K562 (cell line): ENCODE data around the gene ADGRA1. TPM values are rescaled to one million over a fixed set of nuclear protein-coding genes. Genes with fewer than 3 reads are reported as not detected.

Source experiments
- ATAC-seq: fragments of 200-7000 bp; cut with Tn5 transposase; 3 replicates; pipeline ENCODE4 v1.9.1; 2020; ENCODE audit warnings: moderate library complexity
- BruUV-seq: library from RNA; stranded (reverse); fragments of 400-500 nt; replicated peaks from 2 replicates; lab custom pipeline; 2021; lab: Mats Ljungman, UMichigan
- CTCF ChIA-PET: fragments of 300-600 bp; formaldehyde crosslinking; extraction: SDS; loops from one replicate; lab custom pipeline; 2021; ENCODE audit warnings: low intra/inter-chr PET ratio; lab: Yijun Ruan, JAX
- POLR2A ChIA-PET: fragments of 300-600, 350-650 bp; sonication (Branson Sonifier 250); formaldehyde crosslinking; extraction: SDS; loops from one replicate; lab custom pipeline; 2021; ENCODE audit warnings: antibody characterized with exemption, inconsistent platforms; lab: Yijun Ruan, JAX
- DNase-seq, 4 experiments: peaks; one replicate each; pipeline versions ENCODE4 v3.0.0 to v3.0.0-alpha.2; 2011 to 2018; ENCODE audit warnings: low spot score in 3 of 4, mixed read lengths in 3 of 4; ENCODE audit errors: extremely low read depth in 1 of 4
- FAIRE-seq: peaks from 2 replicates; lab custom pipeline; 2011; peaks lifted over from hg19 to GRCh38; lab: Jason Lieb, UNC
- H2AFZ ChIP-seq: 2 replicates; pipeline ENCODE4 v1.6.0; 2011; ENCODE audit warnings: low read depth, low read length, control low read depth, inconsistent platforms
- H3K27ac ChIP-seq: fragments of 200-600 bp; 3 replicates; pipeline ENCODE4 v1.8.0; 2011; ENCODE audit warnings: low read depth, mild to moderate bottlenecking, control low read depth, inconsistent platforms, low read length, moderate library complexity, mixed read lengths; ENCODE audit errors: extremely low read depth
- H3K27me3 ChIP-seq, 2 experiments: fragments of 300-600 bp in 1 of 2; 2 replicates in 1 of 2; 3 replicates in 1 of 2; pipeline versions ENCODE4 v1.6.0 to v1.8.0; 2011; ENCODE audit warnings: inconsistent platforms in 2 of 2, low read length in 2 of 2, mild to moderate bottlenecking in 1 of 2, mixed read lengths in 1 of 2, moderate library complexity in 1 of 2; ENCODE audit not compliant: control insufficient read depth in 2 of 2, insufficient read depth in 2 of 2
- H3K36me3 ChIP-seq: fragments of 300-600 bp; 3 replicates; pipeline ENCODE4 v1.8.0; 2011; ENCODE audit warnings: mild to moderate bottlenecking, low read length, inconsistent platforms; ENCODE audit not compliant: control insufficient read depth, insufficient read depth
- H3K4me1 ChIP-seq, 2 experiments: fragments of 200-600 bp in 1 of 2; replicated peaks in 1 of 2; 2 replicates in 1 of 2; 3 replicates in 1 of 2; pipeline versions ENCODE4 v1.5.1 to v1.8.0; 2011; ENCODE audit warnings: inconsistent platforms in 2 of 2, low read length in 2 of 2, mild to moderate bottlenecking in 1 of 2, mixed read lengths in 1 of 2, moderate library complexity in 1 of 2; ENCODE audit not compliant: control insufficient read depth in 2 of 2, insufficient read depth in 2 of 2
- H3K4me2 ChIP-seq: 2 replicates; pipeline ENCODE4 v1.6.1; 2011; ENCODE audit warnings: low read length, control low read depth, inconsistent platforms, mixed read lengths; ENCODE audit not compliant: insufficient read depth
- H3K4me3 ChIP-seq: fragments of 200-600 bp; sonication (generic), shearing (Covaris generic); 2 replicates; pipeline ENCODE4 v1.5.1; 2016; ENCODE audit warnings: control low read depth, inconsistent platforms
- H3K79me2 ChIP-seq: fragments of 200-600 bp; 3 replicates; pipeline ENCODE4 v1.8.0; 2011; ENCODE audit warnings: low read length, inconsistent platforms; ENCODE audit not compliant: control insufficient read depth, insufficient read depth
- H3K9ac ChIP-seq, 2 experiments: 2 replicates each; pipeline versions ENCODE4 v1.6.0 to v1.6.1; 2011; ENCODE audit warnings: low read depth in 2 of 2, low read length in 2 of 2, control low read depth in 1 of 2, inconsistent platforms in 1 of 2, mild to moderate bottlenecking in 1 of 2, mixed read lengths in 1 of 2; ENCODE audit not compliant: insufficient read depth in 1 of 2
- H3K9me1 ChIP-seq: one replicate; pipeline ENCODE4 v1.6.0; 2011; ENCODE audit warnings: inconsistent platforms, mild to moderate bottlenecking, low read length, moderate library complexity; ENCODE audit not compliant: control insufficient read depth, insufficient read depth
- H3K9me3 ChIP-seq: replicated peaks from 2 replicates; pipeline ENCODE4 v1.5.1; 2011; ENCODE audit warnings: low read depth, low read length, inconsistent platforms; ENCODE audit not compliant: control insufficient read depth, insufficient read depth
- H4K20me1 ChIP-seq: replicated peaks from 2 replicates; pipeline ENCODE4 v1.6.1; 2011; ENCODE audit warnings: low read length, inconsistent platforms, mixed read lengths; ENCODE audit not compliant: control insufficient read depth, insufficient read depth
- BCL6 ChIP-seq: fragments of 250-450 bp; sonication (Bioruptor Pico); IDR thresholded peaks from 2 replicates; pipeline ENCODE4 v1.4.0; 2020
- CBX8 ChIP-seq: fragments of 200-600 bp; sonication (generic); IDR thresholded peaks from 2 replicates; pipeline ENCODE4 v1.6.1; 2012; ENCODE audit warnings: borderline replicate concordance, mixed run types, low read depth, mild to moderate bottlenecking, moderate library complexity, mixed read lengths, low read length, control low read depth, inconsistent platforms; ENCODE audit not compliant: poor library complexity, severe bottlenecking; ENCODE audit errors: extremely low read depth
- CHD2 ChIP-seq: IDR thresholded peaks from 2 replicates; pipeline ENCODE4 v1.6.1; 2011; ENCODE audit warnings: low read depth, low read length
- CREM ChIP-seq: IDR thresholded peaks from 2 replicates; pipeline ENCODE4 v1.6.1; 2014; ENCODE audit warnings: antibody characterized with exemption, low read depth
- GATAD2A ChIP-seq: fragments of 450-650 bp; IDR thresholded peaks from 2 replicates; pipeline ENCODE4 v1.6.1; 2017
- PATZ1 ChIP-seq: fragments of 250-450 bp; sonication (Bioruptor Pico); IDR thresholded peaks from 2 replicates; pipeline ENCODE4 v1.5.0; 2020; ENCODE audit warnings: mild to moderate bottlenecking, borderline replicate concordance
- PBX2 ChIP-seq, 2 experiments: IDR thresholded peaks in 1 of 2; conservative IDR thresholded peaks in 1 of 2; 2 replicates each; pipeline ENCODE4 v1.6.1; 2016; ENCODE audit warnings: low read depth in 2 of 2, mild to moderate bottlenecking in 1 of 2, missing compliant biosample characterization in 1 of 2, missing genetic modification characterization in 1 of 2, moderate library complexity in 1 of 2
- POLR2AphosphoS5 ChIP-seq: IDR thresholded peaks from 2 replicates; pipeline ENCODE4 v1.6.1; 2011; ENCODE audit warnings: mild to moderate bottlenecking, low read depth, low read length, moderate library complexity; ENCODE audit not compliant: control insufficient read depth, insufficient read depth
- PTRF ChIP-seq: fragments of 450-650 bp; IDR thresholded peaks from 2 replicates; pipeline ENCODE4 v1.6.1; 2016; ENCODE audit warnings: mild to moderate bottlenecking, missing genetic modification characterization, missing compliant biosample characterization
- TAF7 ChIP-seq: fragments of 450-650 bp; IDR thresholded peaks from 2 replicates; pipeline ENCODE4 v1.6.1; 2016; ENCODE audit warnings: missing genetic modification characterization, missing compliant biosample characterization
- TCF7 ChIP-seq: sonication (generic); IDR thresholded peaks from 2 replicates; pipeline ENCODE4 v1.6.1; 2016; ENCODE audit warnings: antibody characterized with exemption, borderline replicate concordance
- ZBTB26 ChIP-seq: fragments of 450-650 bp; formaldehyde crosslinking; IDR thresholded peaks from 2 replicates; pipeline ENCODE4 v1.4.0; 2022; ENCODE audit warnings: missing genetic modification characterization
- ZNF184 ChIP-seq: sonication (generic); formaldehyde crosslinking; IDR thresholded peaks from 2 replicates; pipeline ENCODE4 v1.5.0; 2020; ENCODE audit warnings: missing genetic modification reagents
- WGBS: fragments of 100-300 bp; shearing (Covaris generic); methylation state at CpG from one replicate; pipeline ENCODE4 v1.1.6; 2016; ENCODE audit warnings: low coverage, mixed read lengths; ENCODE audit not compliant: insufficient coverage; ENCODE audit errors: missing lambda C conversion rate; 5-methylcytosine and 5-hydroxymethylcytosine counted together
- in situ Hi-C: fragments of 300-500 bp; cut with MboI; formaldehyde crosslinking; loops from 4 replicates; pipeline ENCODE4 v1.15.0; 2018; ENCODE audit warnings: inconsistent platforms, mixed read lengths
- intact Hi-C: fragments of 100-400 bp; cut with micrococcal nuclease; formaldehyde crosslinking; loops from 2 replicates; pipeline ENCODE4 v1.14.2; 2022
- polyA plus RNA-seq, 8 experiments: library from polyadenylated mRNA; depleted of rRNA in 4 of 8; stranded (reverse) in 5 of 8; unstranded in 3 of 8; fragments of >200 nt; fragmentation: Nextera tagmentation in 2 of 8; fragmentation: Illumina TruSeq in 1 of 8; extraction: Ambion mirVana in 2 of 8; extraction: Trizol in 1 of 8; gene quantifications; 2 replicates each; pipeline versions ENCODE4 v1.2.1 to v1.2.3, GENCODE V29; 2011 to 2014; ENCODE audit warnings: inconsistent platforms in 1 of 8, missing spikeins in 1 of 8
- total RNA-seq, 7 experiments: library from RNA; depleted of rRNA in 6 of 7; stranded (reverse); fragments of >200 nt in 6 of 7; fragmentation: Illumina TruSeq in 2 of 7; extraction: Trizol in 2 of 7; gene quantifications; 2 replicates each; pipeline versions ENCODE4 v1.2.1 to v1.2.3, GENCODE V29; 2011 to 2021; ENCODE audit warnings: low replicate concordance in 1 of 7

Gene ADGRA1
- total and polyA plus RNA-seq, 9 of the 15 experiments (the other 6 are each of a cell fraction or from before 2014, with no cell fraction given): not detected

DNA sequence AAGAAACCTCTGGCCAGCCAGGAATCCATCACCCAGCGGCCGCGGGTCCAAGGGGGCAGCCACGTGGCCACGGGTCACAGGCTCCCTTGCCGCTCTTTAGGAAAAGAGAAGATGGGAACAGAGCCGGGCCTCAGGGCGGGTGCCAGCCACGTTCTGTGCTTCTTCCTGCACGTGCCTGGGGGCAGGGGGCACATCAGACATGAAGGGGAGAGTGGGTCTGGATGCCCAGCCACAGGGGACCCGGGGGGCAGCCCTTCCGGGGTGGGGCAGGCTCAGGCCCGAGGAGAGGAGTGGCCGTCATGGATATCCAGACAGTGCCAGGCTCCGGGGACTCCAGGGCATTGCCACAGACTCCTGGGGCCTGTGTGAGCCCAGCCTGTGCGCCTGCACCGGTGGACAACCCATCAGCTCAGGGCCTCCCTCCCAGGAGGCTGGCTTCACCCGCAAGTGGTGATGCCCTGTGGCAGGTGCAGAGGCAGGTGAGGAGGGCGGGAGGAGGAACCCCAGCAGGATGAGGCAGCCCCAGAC lies 31.0 kb upstream of the ADGRA1 start (continued):
- TF ChIP-seq PATZ1 (CRISPR knock-in tag) (no peak), TAF7 (tag) (no peak), CHD2 (no peak), CREM (no peak), ZNF184 (CRISPR knock-in tag) (no peak)

DNA sequence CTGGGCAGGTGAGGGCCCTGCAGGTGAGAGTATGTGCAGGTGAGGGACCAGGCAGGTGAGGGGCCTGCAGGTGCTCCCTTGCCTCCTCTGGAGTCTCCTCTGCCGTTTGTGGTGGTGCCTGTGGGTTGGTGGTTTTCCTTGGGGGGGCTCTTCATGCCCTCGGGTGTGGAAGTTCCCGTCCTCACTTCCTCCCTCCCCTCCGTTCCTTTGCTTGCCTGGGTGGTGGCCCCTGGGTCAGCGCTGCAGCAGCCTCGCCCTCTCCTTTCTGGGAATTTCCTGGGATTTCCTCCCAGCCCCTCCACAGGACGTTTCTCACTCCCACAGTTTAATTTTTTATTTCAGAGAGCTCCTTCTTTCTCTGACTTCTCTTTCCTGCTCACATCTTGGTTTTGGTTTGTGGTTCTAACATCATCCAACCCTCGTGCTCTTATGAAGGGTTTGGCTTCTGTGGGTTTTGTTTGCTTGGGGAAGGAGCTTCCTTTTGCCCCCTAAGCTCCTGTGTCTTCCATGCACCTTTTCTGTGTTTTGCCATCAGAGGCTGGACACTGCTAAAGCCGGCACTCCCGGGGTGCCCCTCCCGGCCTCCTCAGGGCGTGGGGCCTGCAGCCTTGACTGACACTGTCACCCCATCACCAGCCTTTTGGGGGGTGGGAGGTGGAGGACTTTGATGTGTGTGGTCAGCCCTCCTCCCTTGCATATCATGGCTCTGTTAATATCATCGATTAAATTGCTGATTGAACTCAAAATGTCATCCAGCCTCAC lies 29.2 kb upstream of the ADGRA1 start:
- Histone ChIP-seq H3K4me3 (no peak overlapping the region), H3K27me3 (peaks cover 0 to 6% of the 10 kb centered on the region in 2 experiments; a peak in 1 of 5 replicates), H3K79me2 (no peaks in the 10 kb centered on the region), H3K9me3 (no peaks in the 10 kb centered on the region), H3K4me1 (no peaks in the 10 kb centered on the region), H2AFZ (no peak overlapping the region), H3K36me3 (no peaks in the 10 kb centered on the region), H3K27ac (no peak overlapping the region), H3K9ac (no peak overlapping the region), H3K9me1 (no peaks in the 10 kb centered on the region), H3K4me2 (no peak overlapping the region), H4K20me1 (no peaks in the 10 kb centered on the region)
- WGBS: 0% methylated on average over 8 of the region's 13 CpGs
- ChIA-PET CTCF (no interaction called here), POLR2A (interaction anchor here (1.4 kb wide), 1 partner anchor 33 kb away, joined by 4 read pairs; no protein-coding TSS in a partner anchor)
- BruUV-seq: no TSS peak
- intact Hi-C loops: no loop called here
- DNase-seq (no peak), ATAC-seq (no peak), FAIRE-seq (no peak)
- in situ Hi-C loops: no loop called here
- TF ChIP-seq PBX2 (CRISPR knock-in tag; IDR thresholded peaks at IDR 0.05; ENCODE audit: low read depth): no peak
- TF ChIP-seq PBX2 (tag; conservative IDR thresholded peaks at IDR 0.05; ENCODE audit: low read depth): no peak
- no peak for TF ChIP-seq PTRF
- no peak for TF ChIP-seq CBX8
- no peak for TF ChIP-seq ZBTB26 (CRISPR knock-in tag)
- no peak for TF ChIP-seq GATAD2A
- no peak for TF ChIP-seq TCF7
- no peak for TF ChIP-seq BCL6 (CRISPR knock-in tag)
- no peak for TF ChIP-seq POLR2AphosphoS5
